CD4-positive, CD25-positive, alpha-beta regulatory T cell (primary cell): Measurements from ENCODE around the gene MRPL23. TPM values are rescaled to one million over a fixed set of nuclear protein-coding genes. Genes with fewer than 3 reads are reported as not detected.

Experiments used
- ATAC-seq, 2 donors: fragments of 150-1000 bp; cut with Tn5 transposase; one replicate each; pipeline ENCODE4 v1.10.0; 2021; ENCODE audit warnings: low read depth in 2 of 2, moderate number of reproducible peaks in 2 of 2, moderate library complexity in 1 of 2
- DNase-seq, 3 donors: peaks; one replicate each; pipeline versions ENCODE4 v3.0.0 to v3.0.0-alpha.2; 2012 to 2022; ENCODE audit warnings: mixed read lengths in 1 of 3
- H3K27ac ChIP-seq: one replicate; pipeline ENCODE4 v1.7.0; 2013; ENCODE audit warnings: mild to moderate bottlenecking, low read length; ENCODE audit not compliant: insufficient read depth, poor library complexity, severe bottlenecking
- H3K27me3 ChIP-seq: one replicate; pipeline ENCODE4 v1.7.0; 2013; ENCODE audit warnings: low read length; ENCODE audit not compliant: control insufficient read depth, insufficient read depth
- H3K36me3 ChIP-seq: one replicate; pipeline ENCODE4 v1.7.0; 2013; ENCODE audit warnings: mild to moderate bottlenecking, low read length, moderate library complexity; ENCODE audit not compliant: control insufficient read depth, insufficient read depth
- H3K4me1 ChIP-seq: 2 replicates; pipeline ENCODE4 v1.7.0; 2013; ENCODE audit warnings: mild to moderate bottlenecking, low read length; ENCODE audit not compliant: insufficient read depth, control insufficient read depth, poor library complexity, severe bottlenecking
- H3K4me3 ChIP-seq: one replicate; pipeline ENCODE4 v1.7.0; 2013; ENCODE audit warnings: low read depth, mild to moderate bottlenecking, low read length, moderate library complexity
- H3K9me3 ChIP-seq, 2 experiments: 1 replicate in 1 of 2; 2 replicates in 1 of 2; pipeline ENCODE4 v1.7.0; 2013; ENCODE audit warnings: low read length in 2 of 2, mild to moderate bottlenecking in 1 of 2, moderate library complexity in 1 of 2; ENCODE audit not compliant: control insufficient read depth in 2 of 2
- H3K27ac Mint-ChIP-seq, 3 donors: one replicate each; pipeline ENCODE4 v1.8.0; 2020 to 2022; ENCODE audit warnings: mild to moderate bottlenecking in 3 of 3, mixed read lengths in 3 of 3, moderate library complexity in 2 of 3
- H3K27me3 Mint-ChIP-seq: one replicate; pipeline ENCODE4 v1.8.0; 2022; ENCODE audit warnings: mild to moderate bottlenecking, mixed read lengths
- H3K36me3 Mint-ChIP-seq: one replicate; pipeline ENCODE4 v1.8.0; 2020; ENCODE audit warnings: mixed read lengths
- H3K4me1 Mint-ChIP-seq, 4 donors: one replicate each; pipeline ENCODE4 v1.8.0; 2020 to 2022; ENCODE audit warnings: mixed read lengths in 4 of 4, mild to moderate bottlenecking in 1 of 4
- H3K4me3 Mint-ChIP-seq, 4 donors: one replicate each; pipeline ENCODE4 v1.8.0; 2020 to 2022; ENCODE audit warnings: mild to moderate bottlenecking in 4 of 4, mixed read lengths in 4 of 4, moderate library complexity in 3 of 4
- H3K9me3 Mint-ChIP-seq, 7 donors: one replicate each; pipeline ENCODE4 v1.8.0; 2020 to 2022; ENCODE audit warnings: mixed read lengths in 7 of 7, mild to moderate bottlenecking in 3 of 7, moderate library complexity in 2 of 7
- polyA plus RNA-seq, 4 donors: library from polyadenylated mRNA; unstranded; fragments of 300-500 nt; fragmentation: Illumina TruSeq; gene quantifications; one replicate each; pipeline ENCODE4 v1.2.3, GENCODE V29; 2021
- total RNA-seq: library from RNA; stranded (reverse); gene quantifications from one replicate; pipeline ENCODE4 v1.2.3, GENCODE V29; 2022

Gene MRPL23
- total and polyA plus RNA-seq, 5 donors from 2014 or later = 19.8 to 84.1 (median 27.6) TPM

DNA sequence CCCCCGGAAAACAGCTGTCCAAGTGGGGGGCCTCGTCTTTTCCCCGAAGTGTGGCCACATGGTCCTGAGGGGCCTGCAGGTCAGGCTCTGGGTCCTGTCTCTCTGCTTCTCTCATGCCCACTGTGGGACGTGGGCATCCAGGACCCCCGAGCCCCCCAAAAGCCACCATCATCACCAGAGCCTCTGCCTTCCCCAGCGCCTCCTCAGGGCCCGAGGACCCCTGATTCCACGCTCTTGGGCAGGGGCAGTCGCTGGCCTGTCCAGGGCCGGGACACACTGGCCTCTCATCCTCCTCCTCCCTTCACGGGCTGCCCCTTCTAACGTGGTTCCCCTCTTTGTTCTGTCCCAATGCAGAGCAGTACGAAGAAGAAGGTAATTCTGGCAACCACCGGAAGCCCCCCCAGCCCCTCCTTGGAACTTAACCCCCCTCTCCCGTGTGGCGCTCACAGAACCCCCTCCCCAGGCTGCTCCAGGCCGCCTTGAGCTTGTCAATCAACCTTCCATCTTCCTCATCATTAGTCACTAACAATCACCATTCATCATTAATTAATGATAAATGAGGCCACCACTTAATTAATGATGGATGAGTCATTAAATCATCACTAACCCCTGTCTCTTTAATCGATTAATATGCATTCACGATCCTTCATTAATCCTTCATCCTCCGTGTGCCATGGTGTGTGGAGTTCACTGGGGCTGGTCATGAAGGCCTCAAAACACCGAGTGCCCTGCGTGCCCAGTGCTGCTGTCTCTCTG, 23.8 kb upstream of the MRPL23 start:
- Histone ChIP-seq H3K27me3 (no peaks in the 10 kb centered on the region), H3K4me3 (no peak overlapping the region), H3K4me1 (no peaks in the 10 kb centered on the region), H3K27ac (no peak overlapping the region), H3K9me3 (no peaks in the 10 kb centered on the region), H3K36me3 (no peaks in the 10 kb centered on the region)
- Mint-ChIP-seq H3K36me3 (no peaks in the 10 kb centered on the region), H3K4me1 (peaks cover 0 to 7% (median 4%) of the 10 kb centered on the region in 4 donors), H3K9me3 (no peaks in the 10 kb centered on the region), H3K27ac (peak overlapping the region in 1 of 3 donors; percentile 81), H3K4me3 (peak overlapping the region in 1 of 4 donors; percentile 19), H3K27me3 (peaks cover 5% of the 10 kb centered on the region)
- DNase-seq (no peak), ATAC-seq (no peak)

DNA sequence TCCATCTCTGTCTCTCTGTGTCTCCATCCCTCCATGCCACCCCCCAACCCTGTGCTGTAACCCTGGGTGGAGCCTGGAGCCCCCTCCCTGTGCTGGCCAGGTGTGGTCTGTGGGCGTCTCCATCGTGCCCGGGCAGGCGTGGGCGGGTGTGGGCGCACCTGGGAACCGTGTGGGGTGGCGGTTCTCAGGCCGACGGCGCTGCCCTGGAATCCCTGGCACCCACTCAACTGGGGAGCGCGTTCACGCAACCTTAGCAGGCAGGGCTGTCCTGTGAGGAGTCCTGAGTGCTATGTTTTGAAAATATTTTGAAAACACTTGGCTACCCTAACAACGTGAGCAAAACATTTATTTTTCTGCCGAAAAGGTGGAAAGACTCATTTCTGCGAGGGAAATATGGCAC, 23.0 kb upstream of the MRPL23 start:
- Mint-ChIP-seq H3K27me3 (peaks cover 5% of the 10 kb centered on the region), H3K27ac (no peak overlapping the region), H3K4me1 (peaks cover 0 to 7% (median 2%) of the 10 kb centered on the region in 4 donors), H3K36me3 (no peaks in the 10 kb centered on the region), H3K4me3 (no peak overlapping the region), H3K9me3 (no peaks in the 10 kb centered on the region)
- H3K9me3 ChIP-seq = no peaks in the 10 kb centered on the region
- no peaks in the 10 kb centered on the region for H3K4me1 ChIP-seq
- ATAC-seq = no peak
- no peak overlapping the region for H3K27ac ChIP-seq
- no peak overlapping the region for H3K4me3 ChIP-seq
- no peaks in the 10 kb centered on the region for H3K27me3 ChIP-seq
- H3K36me3 ChIP-seq = no peaks in the 10 kb centered on the region
- no peak for DNase-seq

DNA sequence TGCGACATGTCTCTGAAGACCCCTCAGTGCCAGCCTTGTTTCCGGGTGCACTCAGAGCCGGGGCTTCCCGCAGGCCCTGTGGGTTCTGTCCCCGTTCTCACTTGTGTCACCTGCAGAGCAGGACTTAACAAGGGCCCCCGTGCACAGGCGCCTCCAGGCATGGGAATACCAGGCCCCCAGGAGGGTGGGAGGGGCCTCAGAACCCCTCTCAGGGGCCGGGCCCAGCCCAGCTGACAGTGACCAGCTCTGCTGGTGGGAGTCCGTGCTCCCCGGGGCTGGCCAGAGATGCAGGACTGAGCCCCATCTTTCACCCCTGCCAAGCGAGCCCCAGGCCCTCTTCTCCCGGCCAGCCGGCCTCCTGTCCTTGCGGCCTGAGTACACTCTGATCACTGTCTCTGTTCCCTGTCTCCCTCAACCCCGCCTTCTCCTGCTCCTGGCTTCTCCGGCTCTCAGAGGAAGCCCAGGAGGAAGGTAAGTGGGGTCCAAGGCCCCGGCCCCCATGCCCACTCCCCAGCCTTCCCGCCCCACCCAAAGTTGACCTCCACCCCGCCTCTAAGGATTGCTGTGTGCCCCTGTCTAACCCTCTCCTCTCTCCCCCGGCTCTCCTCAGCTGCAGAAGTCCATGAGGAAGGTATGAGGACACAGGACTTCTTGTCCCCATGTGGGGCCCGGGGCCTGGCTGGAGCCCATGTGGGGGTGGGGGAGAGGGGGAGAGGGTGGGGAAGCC, 22.3 kb upstream of the MRPL23 start:
- Histone ChIP-seq H3K36me3 (no peaks in the 10 kb centered on the region), H3K4me1 (no peaks in the 10 kb centered on the region), H3K27ac (no peak overlapping the region), H3K9me3 (no peaks in the 10 kb centered on the region), H3K27me3 (no peaks in the 10 kb centered on the region), H3K4me3 (no peak overlapping the region)
- no peak overlapping the region for H3K4me3 Mint-ChIP-seq
- no peaks in the 10 kb centered on the region for H3K36me3 Mint-ChIP-seq
- ATAC-seq (no peak), DNase-seq (no peak)
- H3K4me1 Mint-ChIP-seq = peaks cover 0 to 7% (median 2%) of the 10 kb centered on the region in 4 donors
- H3K9me3 Mint-ChIP-seq = no peaks in the 10 kb centered on the region
- H3K27me3 Mint-ChIP-seq = peaks cover 5% of the 10 kb centered on the region
- H3K27ac Mint-ChIP-seq = no peak overlapping the region

DNA sequence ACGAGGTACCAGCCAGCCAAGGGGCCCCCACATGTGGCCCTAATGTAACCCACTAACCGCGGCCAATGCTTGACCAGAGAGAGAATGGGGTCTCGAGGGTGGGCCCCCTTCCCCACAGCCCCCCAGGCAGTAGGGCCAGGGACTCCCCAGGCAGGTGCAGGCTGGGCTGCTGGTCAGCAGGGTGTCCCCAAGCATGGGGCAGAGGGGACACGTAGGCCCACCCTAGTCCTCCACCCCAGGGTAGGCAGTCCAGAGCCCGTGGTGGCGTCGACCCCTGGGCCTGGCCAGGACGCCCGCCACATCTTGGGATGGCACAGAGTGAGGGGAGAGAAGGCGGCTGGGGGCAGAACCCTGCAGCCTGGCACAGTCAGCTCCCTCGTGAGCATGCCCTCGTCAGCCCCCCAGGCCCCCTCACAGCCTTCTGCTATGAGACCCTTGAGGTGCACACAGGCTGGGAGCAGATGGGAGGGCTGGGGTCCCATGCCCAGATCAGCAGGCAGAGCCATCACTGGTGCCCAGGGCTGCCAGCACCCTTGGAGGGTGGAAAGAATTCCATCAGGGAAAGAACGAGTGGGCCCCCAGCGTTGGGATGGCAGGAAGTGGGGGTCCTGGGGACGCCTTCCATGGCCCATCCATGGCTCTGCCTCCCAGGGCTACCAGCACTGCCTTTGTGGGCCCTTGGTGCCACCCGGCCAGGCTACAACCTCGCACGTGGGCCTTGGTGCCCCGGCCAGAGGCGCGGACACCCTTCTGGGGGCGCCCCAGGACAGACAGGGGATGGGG, 21.6 kb upstream of the MRPL23 start:
- Mint-ChIP-seq H3K4me1 (peaks cover 0 to 7% (median 4%) of the 10 kb centered on the region in 4 donors), H3K36me3 (no peaks in the 10 kb centered on the region), H3K27ac (no peak overlapping the region), H3K9me3 (no peaks in the 10 kb centered on the region), H3K4me3 (no peak overlapping the region), H3K27me3 (peaks cover 5% of the 10 kb centered on the region)
- H3K27me3 ChIP-seq = no peaks in the 10 kb centered on the region
- H3K36me3 ChIP-seq = no peaks in the 10 kb centered on the region
- H3K4me1 ChIP-seq = no peaks in the 10 kb centered on the region
- no peak overlapping the region for H3K27ac ChIP-seq
- no peaks in the 10 kb centered on the region for H3K9me3 ChIP-seq
- ATAC-seq (no peak), DNase-seq (no peak)
- H3K4me3 ChIP-seq = no peak overlapping the region

DNA sequence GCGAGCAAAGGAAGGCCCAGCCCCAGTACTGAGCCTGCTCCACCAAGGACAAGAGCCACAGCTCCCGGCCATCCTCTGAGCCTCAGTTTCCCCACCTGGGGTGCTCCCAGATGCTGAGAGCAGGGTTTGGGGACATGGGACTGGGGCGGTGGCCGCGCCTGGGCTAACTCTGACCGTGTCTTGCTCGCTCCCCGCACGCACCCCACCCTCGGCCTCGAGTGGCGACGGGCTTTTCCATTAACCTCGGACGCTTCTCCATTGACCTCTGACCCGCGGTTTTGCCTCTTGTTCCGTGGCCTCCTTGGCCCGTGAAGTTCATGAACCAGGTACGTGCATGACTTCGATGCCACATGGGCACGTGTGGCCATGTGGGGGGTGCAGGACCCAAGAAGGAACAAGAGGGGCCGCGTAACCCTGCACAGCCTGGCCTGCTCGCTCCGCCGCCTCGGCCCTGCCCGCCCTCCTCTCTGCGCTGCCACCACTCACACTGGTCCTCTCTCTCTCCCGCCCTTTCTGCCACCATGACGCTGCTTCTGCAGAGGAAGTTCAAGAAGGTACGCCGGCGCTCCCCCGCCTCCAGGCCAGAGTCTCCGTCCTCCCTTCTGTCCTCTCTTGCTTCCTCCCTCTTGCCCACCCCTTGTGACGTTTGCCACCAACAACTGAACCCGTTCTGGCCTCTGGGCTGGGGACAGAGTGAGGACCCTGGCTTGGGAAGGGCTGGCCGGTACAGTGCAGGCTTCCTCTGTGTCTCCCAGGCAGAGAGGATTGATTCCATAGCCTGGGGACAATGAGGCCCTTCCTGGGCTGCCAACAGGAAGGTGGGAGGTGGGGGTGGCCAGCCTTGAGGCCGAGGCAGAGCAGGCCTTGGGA, 20.7 kb upstream of the MRPL23 start:
- H3K36me3 Mint-ChIP-seq = no peaks in the 10 kb centered on the region
- DNase-seq = no peak
- Histone ChIP-seq H3K27me3 (no peaks in the 10 kb centered on the region), H3K36me3 (no peaks in the 10 kb centered on the region), H3K4me1 (no peaks in the 10 kb centered on the region), H3K4me3 (no peak overlapping the region), H3K27ac (no peak overlapping the region), H3K9me3 (no peaks in the 10 kb centered on the region)
- H3K4me3 Mint-ChIP-seq = peak overlapping the region in 1 of 4 donors; percentile 38
- no peaks in the 10 kb centered on the region for H3K9me3 Mint-ChIP-seq
- peak overlapping the region in 1 of 3 donors; percentile 61 for H3K27ac Mint-ChIP-seq
- ATAC-seq = no peak
- peaks cover 5% of the 10 kb centered on the region for H3K27me3 Mint-ChIP-seq
- H3K4me1 Mint-ChIP-seq = peaks cover 0 to 7% (median 4%) of the 10 kb centered on the region in 4 donors

DNA sequence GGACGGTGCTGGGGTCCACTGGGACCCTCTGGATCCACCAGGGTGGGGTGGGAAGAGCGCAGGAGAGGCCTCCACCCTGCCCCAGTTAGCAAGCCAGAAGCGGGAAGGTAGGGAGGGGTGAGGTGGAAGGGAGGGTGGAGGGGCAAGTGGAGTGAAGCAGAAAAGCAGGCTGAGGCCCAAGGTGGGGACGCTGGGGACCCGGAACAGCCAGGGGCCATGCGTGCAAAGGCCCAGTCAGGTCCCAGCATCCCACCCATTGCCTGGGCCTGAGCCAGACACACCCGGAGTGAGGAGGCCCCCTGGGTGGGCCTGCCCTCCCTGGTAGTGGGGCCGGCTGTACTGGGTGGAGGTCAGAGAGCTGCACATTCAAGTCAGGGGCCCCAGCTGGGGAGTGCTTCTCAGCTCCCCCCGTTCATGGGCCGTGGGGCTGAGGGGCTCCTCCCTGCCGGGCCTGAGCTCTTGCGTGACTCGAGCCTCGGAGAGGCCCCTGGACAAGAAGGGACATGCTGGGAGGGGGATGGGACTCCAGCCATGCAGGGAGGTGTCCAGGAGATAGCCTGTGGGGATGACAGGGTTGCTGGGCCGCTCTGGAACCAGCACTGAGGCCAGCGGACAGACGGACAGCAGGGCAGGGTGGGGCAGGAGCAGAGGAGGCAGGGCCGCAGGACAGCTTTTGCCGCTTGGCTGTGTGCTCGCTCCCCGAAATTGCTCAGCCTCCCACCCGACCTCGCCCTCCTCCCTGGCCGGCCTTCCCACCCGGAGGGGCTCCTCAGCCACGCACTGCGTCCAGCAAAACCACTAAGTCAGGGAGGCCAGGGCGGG, 19.9 kb upstream of the MRPL23 start:
- Histone ChIP-seq H3K36me3 (no peaks in the 10 kb centered on the region), H3K27ac (no peak overlapping the region), H3K27me3 (no peaks in the 10 kb centered on the region), H3K4me1 (no peaks in the 10 kb centered on the region), H3K4me3 (no peak overlapping the region), H3K9me3 (no peaks in the 10 kb centered on the region)
- no peaks in the 10 kb centered on the region for H3K27me3 Mint-ChIP-seq
- no peak overlapping the region for H3K27ac Mint-ChIP-seq
- no peak for ATAC-seq
- H3K4me1 Mint-ChIP-seq = peaks cover 0 to 7% (median 4%) of the 10 kb centered on the region in 4 donors
- H3K4me3 Mint-ChIP-seq = no peak overlapping the region
- no peaks in the 10 kb centered on the region for H3K36me3 Mint-ChIP-seq
- DNase-seq = no peak
- no peaks in the 10 kb centered on the region for H3K9me3 Mint-ChIP-seq
